H1 (cell line): Measurements from ENCODE around the gene VSX1. TPM values are rescaled to one million over a fixed set of nuclear protein-coding genes. Genes with fewer than 3 reads are reported as not detected.
A peak's percentile ranks its signal among the peaks of the same experiment; 100 is the strongest.

Experiments
- CTCF ChIA-PET: fragments of 300-600 bp; sonication (Branson Sonifier 250); formaldehyde crosslinking; loops from one replicate; lab custom pipeline; 2021; ENCODE audit not compliant: partially characterized antibody; lab: Charles Lee
- POLR2A ChIA-PET: fragments of 300-600 bp; sonication (Branson Sonifier 250); formaldehyde crosslinking; loops from one replicate; lab custom pipeline; 2021; ENCODE audit warnings: inconsistent platforms; ENCODE audit not compliant: partially characterized antibody; lab: Charles Lee
- DNase-seq, 2 experiments: peaks; one replicate each; pipeline versions ENCODE4 v3.0.0 to v3.0.0-alpha.2; 2010 to 2022; ENCODE audit warnings: low spot score in 2 of 2, low read depth in 1 of 2, mixed read lengths in 1 of 2
- FAIRE-seq: peaks from 2 replicates; lab custom pipeline; 2011; peaks lifted over from hg19 to GRCh38; lab: Jason Lieb, UNC
- H2AFZ ChIP-seq: 2 replicates; pipeline ENCODE4 v1.8.1; 2012; ENCODE audit warnings: low read length, inconsistent platforms
- H2AK5ac ChIP-seq: 2 replicates; pipeline ENCODE4 v1.6.1; 2013; ENCODE audit warnings: low read depth, low read length
- H2BK120ac ChIP-seq: replicated peaks from 2 replicates; pipeline ENCODE3; 2013; ENCODE audit warnings: low read depth, low read length, inconsistent platforms
- H2BK12ac ChIP-seq: 2 replicates; pipeline ENCODE4 v1.6.1; 2013; ENCODE audit warnings: low read depth, low read length
- H2BK15ac ChIP-seq: 2 replicates; pipeline ENCODE4 v1.6.1; 2013; ENCODE audit warnings: low read length
- H2BK20ac ChIP-seq: 2 replicates; pipeline ENCODE4 v1.6.1; 2013; ENCODE audit warnings: low read length
- H2BK5ac ChIP-seq: 2 replicates; pipeline ENCODE4 v1.6.1; 2013; ENCODE audit warnings: low read depth, low read length
- H3K14ac ChIP-seq: 2 replicates; pipeline ENCODE4 v1.6.1; 2013; ENCODE audit warnings: inconsistent platforms; ENCODE audit not compliant: insufficient read length
- H3K18ac ChIP-seq: 2 replicates; pipeline ENCODE4 v1.6.1; 2013; ENCODE audit warnings: low read length; ENCODE audit errors: extremely low read depth
- H3K23ac ChIP-seq: 2 replicates; pipeline ENCODE4 v1.6.1; 2013; ENCODE audit warnings: inconsistent platforms; ENCODE audit not compliant: insufficient read length
- H3K23me2 ChIP-seq: 2 replicates; pipeline ENCODE4 v1.6.1; 2013; ENCODE audit warnings: low read depth, low read length
- H3K27ac ChIP-seq: 2 replicates; pipeline ENCODE4 v1.6.1; 2011; ENCODE audit warnings: low read depth, low read length, inconsistent platforms
- H3K27me3 ChIP-seq, 4 experiments: replicated peaks in 1 of 4; 1 replicate in 1 of 4; 2 replicates in 3 of 4; pipeline versions ENCODE4 v1.6.1 to v1.8.1; 2011 to 2013; ENCODE audit warnings: low read length in 3 of 4, mild to moderate bottlenecking in 3 of 4, inconsistent platforms in 2 of 4, mixed read lengths in 2 of 4, moderate library complexity in 1 of 4; ENCODE audit not compliant: control insufficient read depth in 3 of 4, insufficient read depth in 3 of 4; ENCODE audit errors: extremely low read depth in 1 of 4
- H3K36me3 ChIP-seq, 4 experiments: 2 replicates each; pipeline versions ENCODE4 v1.6.1 to v1.8.1; 2011 to 2013; ENCODE audit warnings: mild to moderate bottlenecking in 4 of 4, low read length in 3 of 4, moderate library complexity in 2 of 4, control low read depth in 1 of 4, inconsistent platforms in 1 of 4; ENCODE audit not compliant: insufficient read depth in 4 of 4, control insufficient read depth in 2 of 4
- H3K4ac ChIP-seq: replicated peaks from 2 replicates; pipeline ENCODE3; 2013; ENCODE audit warnings: low read length, low read depth, mixed read lengths, inconsistent platforms; ENCODE audit not compliant: insufficient read length
- H3K4me1 ChIP-seq, 4 experiments: replicated peaks in 1 of 4; 1 replicate in 1 of 4; 2 replicates in 3 of 4; pipeline versions ENCODE4 v1.6.1 to v1.8.1; 2011 to 2013; ENCODE audit warnings: low read length in 3 of 4, inconsistent platforms in 2 of 4, mixed read lengths in 1 of 4; ENCODE audit not compliant: insufficient read depth in 4 of 4, control insufficient read depth in 3 of 4
- H3K4me2 ChIP-seq, 2 experiments: 2 replicates each; pipeline versions ENCODE4 v1.6.1 to v1.8.1; 2011 to 2013; ENCODE audit warnings: low read depth in 2 of 2, low read length in 2 of 2, control low read depth in 1 of 2, inconsistent platforms in 1 of 2, mild to moderate bottlenecking in 1 of 2; ENCODE audit not compliant: insufficient read depth in 1 of 2
- H3K4me3 ChIP-seq, 4 experiments: fragments of 200-600, 300-600 bp in 1 of 4; sonication (generic), shearing (Covaris generic), sonication (Bioruptor Twin) in 1 of 4; 2 replicates each; pipeline versions ENCODE4 v1.5.1 to v1.8.1; 2011 to 2016; ENCODE audit warnings: low read length in 4 of 4, low read depth in 3 of 4, control low read depth in 2 of 4, inconsistent platforms in 2 of 4, mild to moderate bottlenecking in 2 of 4, mixed read lengths in 1 of 4, moderate library complexity in 1 of 4; ENCODE audit not compliant: insufficient read depth in 2 of 4; ENCODE audit errors: extremely low read depth in 1 of 4
- H3K56ac ChIP-seq: replicated peaks from 2 replicates; pipeline ENCODE3; 2013; ENCODE audit warnings: low read depth, mild to moderate bottlenecking, mixed read lengths, low read length, inconsistent platforms; ENCODE audit not compliant: insufficient read length
- H3K79me1 ChIP-seq: 2 replicates; pipeline ENCODE4 v1.6.1; 2013; ENCODE audit warnings: low read depth, low read length, control low read depth
- H3K79me2 ChIP-seq, 2 experiments: 2 replicates each; pipeline versions ENCODE4 v1.6.1 to v1.8.1; 2012 to 2013; ENCODE audit warnings: low read length in 2 of 2, mild to moderate bottlenecking in 2 of 2, inconsistent platforms in 1 of 2; ENCODE audit not compliant: insufficient read depth in 2 of 2, control insufficient read depth in 1 of 2
- H3K9ac ChIP-seq, 4 experiments: replicated peaks in 1 of 4; 1 replicate in 1 of 4; 2 replicates in 3 of 4; pipeline versions ENCODE4 v1.6.1 to v1.8.1; 2011 to 2013; ENCODE audit warnings: low read depth in 3 of 4, low read length in 3 of 4, control low read depth in 2 of 4, mild to moderate bottlenecking in 2 of 4, moderate library complexity in 2 of 4, inconsistent platforms in 1 of 4; ENCODE audit errors: extremely low read depth in 1 of 4
- H3K9me3 ChIP-seq, 2 experiments: 2 replicates each; pipeline versions ENCODE4 v1.6.1 to v1.8.1; 2012 to 2013; ENCODE audit warnings: mild to moderate bottlenecking in 2 of 2, moderate library complexity in 2 of 2, control low read depth in 1 of 2, inconsistent platforms in 1 of 2, low read depth in 1 of 2, low read length in 1 of 2, mixed read lengths in 1 of 2; ENCODE audit not compliant: insufficient read depth in 2 of 2
- H4K20me1 ChIP-seq, 2 experiments: replicated peaks in 1 of 2; 2 replicates each; pipeline versions ENCODE3 to v1.8.1; 2011 to 2013; ENCODE audit warnings: inconsistent platforms in 2 of 2, low read length in 2 of 2, mild to moderate bottlenecking in 1 of 2; ENCODE audit not compliant: insufficient read depth in 2 of 2, control insufficient read depth in 1 of 2
- H4K5ac ChIP-seq: 2 replicates; pipeline ENCODE4 v1.6.1; 2013; ENCODE audit warnings: low read length, low read depth, mixed read lengths, inconsistent platforms; ENCODE audit not compliant: insufficient read length
- H4K8ac ChIP-seq: 2 replicates; pipeline ENCODE4 v1.8.0; 2013; ENCODE audit warnings: mild to moderate bottlenecking, moderate library complexity, low read length, inconsistent platforms; ENCODE audit not compliant: insufficient read depth; ENCODE audit errors: extremely low read depth
- H4K91ac ChIP-seq: replicated peaks from 2 replicates; pipeline ENCODE3; 2013; ENCODE audit warnings: low read length, mixed read lengths, inconsistent platforms; ENCODE audit not compliant: insufficient read length
- CBX8 ChIP-seq: fragments of 300-800, 300-1000 bp; sonication (generic); IDR thresholded peaks from 2 replicates; pipeline ENCODE4 v1.7.1; 2016; ENCODE audit warnings: low read depth, low read length, borderline replicate concordance
- CREB1 ChIP-seq: IDR thresholded peaks from 2 replicates; pipeline ENCODE4 v1.6.1; 2012; ENCODE audit warnings: inconsistent platforms
- CTBP2 ChIP-seq: IDR thresholded peaks from 2 replicates; pipeline ENCODE4 v1.7.0; 2011; ENCODE audit warnings: borderline replicate concordance, mild to moderate bottlenecking, moderate library complexity, mixed read lengths, low read length; ENCODE audit not compliant: insufficient read depth, insufficient read length
- HDAC2 ChIP-seq, 2 experiments: fragments of 300-600 bp in 1 of 2; sonication (generic) in 1 of 2; IDR thresholded peaks; 2 replicates each; pipeline ENCODE4 v1.6.1; 2011 to 2012; ENCODE audit warnings: low read depth in 2 of 2, low read length in 2 of 2, mild to moderate bottlenecking in 2 of 2, moderate library complexity in 2 of 2, borderline replicate concordance in 1 of 2, inconsistent platforms in 1 of 2
- HDAC6 ChIP-seq: IDR thresholded peaks from one replicate; pipeline ENCODE4 v1.7.1; 2012; ENCODE audit warnings: low read depth, mild to moderate bottlenecking, inconsistent platforms, low read length, moderate library complexity
- KDM4A ChIP-seq: IDR thresholded peaks from one replicate; pipeline ENCODE4 v1.7.1; 2012; ENCODE audit warnings: low read depth, mild to moderate bottlenecking, moderate library complexity, low read length, inconsistent platforms; ENCODE audit not compliant: severe bottlenecking
- KDM5A ChIP-seq: fragments of 200-600 bp; IDR thresholded peaks from 2 replicates; pipeline ENCODE4 v1.7.1; 2012; ENCODE audit warnings: mild to moderate bottlenecking, low read length, inconsistent platforms, mixed read lengths
- SAP30 ChIP-seq: fragments of 300-600 bp; sonication (generic); IDR thresholded peaks from 2 replicates; pipeline ENCODE4 v1.7.1; 2012; ENCODE audit warnings: low read length, moderate library complexity, mild to moderate bottlenecking, inconsistent platforms; ENCODE audit not compliant: insufficient read depth, insufficient replicate concordance
- SIN3A ChIP-seq, 2 experiments: IDR thresholded peaks in 1 of 2; conservative IDR thresholded peaks in 1 of 2; 2 replicates each; pipeline ENCODE4 v1.6.1; 2011 to 2012; ENCODE audit warnings: low read length in 2 of 2, improper control_type of control experiment in 1 of 2, low read depth in 1 of 2, mild to moderate bottlenecking in 1 of 2
- SIX5 ChIP-seq: IDR thresholded peaks from 2 replicates; pipeline ENCODE4 v1.6.1; 2011; ENCODE audit warnings: mild to moderate bottlenecking, low read depth, low read length
- SP2 ChIP-seq: IDR thresholded peaks from 2 replicates; pipeline ENCODE4 v1.6.1; 2012; ENCODE audit warnings: mild to moderate bottlenecking, low read length, inconsistent platforms
- TBP ChIP-seq: IDR thresholded peaks from 2 replicates; pipeline ENCODE4 v1.6.1; 2011; ENCODE audit warnings: low read depth, low read length, improper control_type of control experiment
- WGBS, 2 experiments: shearing (Covaris generic) in 1 of 2; methylation state at CpG; one replicate each; pipeline versions ENCODE4 v1.1.6 to v1.1.7; 2013 to 2015; ENCODE audit warnings: low lambda C conversion rate in 2 of 2, mixed read lengths in 2 of 2, inconsistent platforms in 1 of 2, low coverage in 1 of 2, missing lambda C conversion rate in 1 of 2; ENCODE audit not compliant: insufficient replicate concordance in 2 of 2, insufficient coverage in 1 of 2, insufficient read length in 1 of 2; ENCODE audit errors: extremely low coverage in 1 of 2, missing lambda C conversion rate in 1 of 2; 5-methylcytosine and 5-hydroxymethylcytosine counted together
- polyA plus RNA-seq, 7 experiments: library from polyadenylated mRNA; depleted of rRNA in 3 of 7; stranded (reverse) in 5 of 7; unstranded in 2 of 7; fragments of >200 nt in 5 of 7; fragments of 200-250 nt in 2 of 7; gene quantifications; 1 replicate in 5 of 7; 2 replicates in 1 of 7; 4 replicates in 1 of 7; pipeline versions ENCODE4 v1.2.1 to v1.2.3, GENCODE V29; 2011 to 2013; ENCODE audit warnings: missing spikeins in 2 of 7, mixed read lengths in 2 of 7
- total RNA-seq: library from RNA; stranded (reverse); fragmentation: NEBNext Ultra II Directional; extraction: Animal tissue kit (Norgen Biotek cat#: 25700); gene quantifications from 2 replicates; pipeline ENCODE4 v1.2.1, GENCODE V29; 2021

VSX1 gene
- total and polyA plus RNA-seq, 2 of the 8 experiments (the other 6 are each of a cell fraction or from before 2014, with no cell fraction given), result 0.14 TPM; not detected in 1

DNA sequence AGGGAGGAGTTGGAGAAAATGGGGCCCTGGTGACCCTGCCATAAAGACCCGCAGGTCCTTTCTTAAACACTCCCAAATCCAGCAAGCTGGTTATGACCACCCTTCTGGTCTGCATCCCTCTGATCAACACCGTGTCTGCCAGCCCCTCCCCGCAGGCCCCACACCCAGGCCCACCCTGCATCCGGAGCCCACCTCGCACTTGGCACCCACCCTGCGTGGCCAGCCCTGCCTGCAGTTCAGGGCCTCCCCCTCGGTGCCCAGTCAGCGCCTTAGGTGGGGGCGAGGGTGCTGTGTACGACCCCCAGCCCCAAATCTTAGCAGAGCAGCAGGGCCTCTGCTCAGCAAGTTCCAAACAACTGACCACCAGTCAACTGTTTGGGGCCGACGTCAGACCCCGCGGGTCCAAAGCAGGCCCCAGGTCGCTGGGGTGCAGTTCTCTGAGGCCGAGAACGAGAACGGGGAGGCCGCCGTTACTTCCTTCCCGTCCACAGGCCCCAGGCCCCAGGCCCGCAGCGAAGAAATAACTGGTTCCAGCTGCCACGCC is 25.2 kb downstream of the VSX1 start:
- peak overlapping the region; percentile 26 to 64 (median 45) for H3K4me3 ChIP-seq
- POLR2A ChIA-PET, result no interaction called here
- no peak overlapping the region for H2BK15ac ChIP-seq
- H3K4me1 ChIP-seq, result peaks cover 5 to 15% (median 7%) of the 10 kb centered on the region in 4 experiments
- no peak overlapping the region for H2AK5ac ChIP-seq
- H4K91ac ChIP-seq, result no peak overlapping the region
- no peak overlapping the region for H3K27ac ChIP-seq
- peak overlapping the region; percentile 27; the same call in 1 of the 2 replicates for H2BK12ac ChIP-seq
- CTCF ChIA-PET, result interaction anchor here (1.3 to 3.2 kb wide), 2 partner anchors 9 to 61 kb away, joined by 3 to 10 read pairs; no protein-coding TSS in a partner anchor
- H4K8ac ChIP-seq, result peak overlapping the region; percentile 57; the same call in 1 of the 2 replicates
- no peaks in the 10 kb centered on the region for H3K79me2 ChIP-seq
- no peak overlapping the region; the same call in 1 of the 2 replicates for H3K18ac ChIP-seq
- no peaks in the 10 kb centered on the region; a peak in 1 of 4 replicates for H3K9me3 ChIP-seq
- H3K14ac ChIP-seq, result peak overlapping the region; percentile 44
- H3K79me1 ChIP-seq, result no peaks in the 10 kb centered on the region
- no peaks in the 10 kb centered on the region for H3K36me3 ChIP-seq
- no peak overlapping the region for H3K23ac ChIP-seq
- no peak overlapping the region for H3K56ac ChIP-seq
- DNase-seq (no peak), FAIRE-seq (no peak)
- WGBS, 2 experiments, result 40% methylated on average over 21 of the region's 24 CpGs; no CpG with 5 or more reads in 1 of the 2 experiments
- H3K9ac ChIP-seq, result no peak overlapping the region; a peak in 1 of 7 replicates
- no peak overlapping the region for H2AFZ ChIP-seq
- no peak overlapping the region for H2BK20ac ChIP-seq
- no peaks in the 10 kb centered on the region for H4K20me1 ChIP-seq
- H3K27me3 ChIP-seq, result peaks cover 21 to 68% (median 58%) of the 10 kb centered on the region in 4 experiments
- no peak overlapping the region for H2BK120ac ChIP-seq
- H3K4ac ChIP-seq, result no peak overlapping the region
- H4K5ac ChIP-seq, result no peak overlapping the region
- no peak overlapping the region for H2BK5ac ChIP-seq
- peak overlapping the region; percentile 70 to 73 for H3K4me2 ChIP-seq
- H3K23me2 ChIP-seq, result peaks cover 13% of the 10 kb centered on the region; the same call in 1 of the 2 replicates
- TF ChIP-seq HDAC2 (IDR thresholded peaks at IDR 0.05; ENCODE audit: borderline replicate concordance in 1 of 2, low read depth in 2 of 2, low read length in 2 of 2), result no peak
- TF ChIP-seq HDAC6, result no peak
- no peak for TF ChIP-seq CREB1
- no peak for TF ChIP-seq KDM5A
- no peak for TF ChIP-seq SP2
- no peak for TF ChIP-seq CBX8
- TF ChIP-seq KDM4A, result no peak
- no peak for TF ChIP-seq TBP
- no peak for TF ChIP-seq SAP30
- no peak for TF ChIP-seq SIN3A (conservative IDR thresholded peaks at IDR 0.05 in 1 of 2, IDR thresholded peaks at IDR 0.05 in 1 of 2; ENCODE audit: low read depth in 1 of 2, low read length in 2 of 2)
- TF ChIP-seq SIX5, result no peak
- TF ChIP-seq CTBP2, result no peak
